Fibroblast of mammary gland (primary cell): Measurements from ENCODE around the gene ANKRD28.
A peak's percentile ranks its signal among the peaks of the same experiment; 100 is the strongest.
"Not testable (repeated sequence)": the region's sequence is repeated elsewhere in the genome, so short reads cannot be mapped to it uniquely, and the experiment has no call there.

Experiments used
- DNase-seq: peaks from one replicate; pipeline ENCODE4 v3.0.0-alpha.2; 2010; ENCODE audit warnings: low read depth
- H3K4me3 ChIP-seq: 2 replicates; pipeline ENCODE4 v1.5.1; 2011; ENCODE audit warnings: low read depth, mild to moderate bottlenecking, low read length, moderate library complexity; ENCODE audit not compliant: control insufficient read depth
- CTCF ChIP-seq: conservative IDR thresholded peaks from 2 replicates; pipeline ENCODE4 v1.5.1; 2011; ENCODE audit warnings: low read depth, low read length, inconsistent platforms; ENCODE audit not compliant: control insufficient read depth, insufficient read depth

The ANKRD28 gene

GRCh38 chr3:15743587-15744009, 54.2 kb downstream of the ANKRD28 start:
- no peak for DNase-seq
- TF ChIP-seq CTCF: no peak
- H3K4me3 ChIP-seq: no peak overlapping the region

DNA sequence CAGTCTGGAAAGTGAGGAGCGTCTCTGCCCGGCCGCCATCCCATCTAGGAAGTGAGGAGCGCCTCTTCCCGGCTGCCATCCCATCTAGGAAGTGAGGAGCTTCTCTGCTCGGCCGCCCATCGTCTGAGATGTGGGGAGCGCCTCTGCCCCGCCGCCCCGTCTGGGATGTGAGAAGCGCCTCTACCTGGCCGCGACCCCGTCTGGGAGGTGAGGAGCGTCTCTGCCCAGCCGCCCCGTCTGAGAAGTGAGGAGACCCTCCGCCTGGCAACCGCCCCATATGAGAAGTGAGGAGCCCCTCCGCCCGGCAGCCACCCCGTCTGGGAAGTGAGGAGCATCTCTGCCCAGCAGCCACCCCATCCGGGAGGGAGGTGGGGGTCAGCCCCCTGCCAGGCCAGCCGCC, 55.5 kb downstream of the ANKRD28 start:
- H3K4me3 ChIP-seq, DNase-seq: not testable (repeated sequence)

DNA sequence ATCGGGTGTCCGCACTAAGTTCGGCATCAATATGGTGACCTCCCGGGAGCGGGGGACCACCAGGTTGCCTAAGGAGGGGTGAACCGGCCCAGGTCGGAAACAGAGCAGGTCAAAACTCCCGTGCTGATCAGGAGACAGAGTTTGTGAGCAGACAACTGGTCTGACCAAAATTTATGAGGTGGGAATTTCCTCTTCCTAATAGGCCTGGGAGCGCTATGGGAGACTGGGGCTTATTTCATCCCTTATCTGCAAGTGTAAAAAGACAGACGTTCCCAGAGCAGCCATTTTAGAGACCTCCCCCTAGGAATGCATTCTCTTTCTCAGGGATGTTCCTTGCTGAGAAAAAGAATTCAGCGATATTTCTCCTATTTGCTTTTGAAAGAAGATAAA, 59.2 kb downstream of the ANKRD28 start:
- not testable (repeated sequence) for DNase-seq, H3K4me3 ChIP-seq

GRCh38 chr3:15731024-15731423, 66.8 kb downstream of the ANKRD28 start:
- no peak for DNase-seq
- no peak overlapping the region for H3K4me3 ChIP-seq

GRCh38 chr3:15728766-15729165, 69.0 kb downstream of the ANKRD28 start:
- TF ChIP-seq CTCF: no peak
- no peak overlapping the region for H3K4me3 ChIP-seq
- peak; percentile 38 for DNase-seq

More at GRCh38 chr3:15731024-15731423, 66.8 kb downstream of the ANKRD28 start:
- TF ChIP-seq CTCF: no peak

DNA sequence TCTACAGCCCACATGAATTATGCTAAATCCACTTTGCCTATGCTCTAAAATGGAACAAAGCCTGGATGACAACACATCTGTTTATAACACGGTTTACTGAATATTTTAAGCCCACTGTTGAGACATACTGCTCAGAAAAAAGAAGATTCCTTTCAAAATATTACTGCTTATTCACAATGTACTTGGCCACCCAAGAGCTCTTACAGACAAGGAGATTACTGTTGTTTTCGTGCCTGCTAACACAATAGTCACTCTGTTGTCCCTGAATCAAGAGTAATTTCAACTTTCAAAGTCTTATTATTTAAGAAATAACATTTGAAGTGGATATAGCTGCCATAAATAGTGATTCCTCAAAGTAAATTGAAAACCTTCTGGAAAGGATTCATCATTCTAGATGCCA, 70.9 kb downstream of the ANKRD28 start:
- H3K4me3 ChIP-seq: no peak overlapping the region
- TF ChIP-seq CTCF: no peak
- no peak for DNase-seq

DNA sequence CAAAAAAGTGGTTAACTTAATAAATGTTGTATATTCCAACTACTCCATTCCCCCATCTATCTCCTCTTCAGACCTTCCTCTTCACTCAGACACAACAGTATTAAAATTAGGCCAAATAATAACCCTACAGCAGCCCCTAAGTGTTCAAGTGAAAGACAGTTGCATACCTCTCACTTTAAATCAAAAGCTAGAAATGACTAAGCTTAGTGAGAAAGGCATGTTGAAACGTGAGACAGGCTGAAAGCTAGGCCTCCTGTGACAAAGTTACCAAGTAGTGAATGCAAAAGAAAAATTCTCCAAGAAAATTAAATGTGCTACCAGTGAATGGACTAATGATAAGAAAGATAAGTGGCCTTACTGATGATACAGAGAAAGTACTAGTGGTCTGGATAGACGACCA, 71.7 kb downstream of the ANKRD28 start:
- no peak for TF ChIP-seq CTCF
- DNase-seq: peak; percentile 16
- no peak overlapping the region for H3K4me3 ChIP-seq

- no peak for DNase-seq
- no peak overlapping the region for H3K4me3 ChIP-seq
- no peak for TF ChIP-seq CTCF
Measured at GRCh38 chr3:15724446-15724845, 73.3 kb downstream of the ANKRD28 start.
